HCT116 (cell line): ENCODE measurements around the gene ITPKB. TPM values are rescaled to one million over a fixed set of nuclear protein-coding genes. Genes with fewer than 3 reads are reported as not detected.

Experiments
- ATAC-seq: fragments of 200-7000 bp; cut with Tn5 transposase; 2 replicates; pipeline ENCODE4 v1.9.1; 2020; ENCODE audit warnings: mild to moderate bottlenecking, moderate library complexity
- BruUV-seq: library from RNA; stranded (reverse); fragments of 400-500 nt; replicated peaks from 2 replicates; lab custom pipeline; 2021; lab: Mats Ljungman, UMichigan
- CTCF ChIA-PET: fragments of 300-600 bp; sonication (Branson Sonifier 250); formaldehyde crosslinking; loops from one replicate; lab custom pipeline; 2021; ENCODE audit warnings: antibody characterized with exemption; lab: Charles Lee
- POLR2A ChIA-PET: fragments of 300-600, 350-600 bp; sonication (Branson Sonifier 250); formaldehyde crosslinking; loops from one replicate; lab custom pipeline; 2021; ENCODE audit warnings: antibody characterized with exemption; lab: Charles Lee
- RAD21 ChIA-PET, 2 experiments: fragments of 300-600 bp; sonication (Branson Sonifier 250); formaldehyde crosslinking; loops; one replicate each; lab custom pipeline; 2023; ENCODE audit warnings: low total read pairs in 2 of 2; ENCODE audit not compliant: uncharacterized antibody in 2 of 2, unreplicated experiment in 2 of 2, low non-redundant PET in 1 of 2; lab: Charles Lee
- DNase-seq: peaks from one replicate; pipeline ENCODE4 v3.0.0-alpha.2; 2010; ENCODE audit warnings: low read depth, low spot score
- H2AFZ ChIP-seq: fragments of 200-600 bp; shearing (Covaris generic), sonication (generic); 2 replicates; pipeline ENCODE4 v1.6.1; 2017; ENCODE audit warnings: low read depth, mixed run types, mixed read lengths, antibody characterized with exemption, low read length; ENCODE audit not compliant: poor library complexity, severe bottlenecking
- H3K27ac ChIP-seq: 2 replicates; pipeline ENCODE4 v1.5.1; 2012; ENCODE audit warnings: low read depth, low read length
- H3K27me3 ChIP-seq: fragments of 200-600 bp; sonication (generic); 2 replicates; pipeline ENCODE4 v1.6.1; 2016; ENCODE audit warnings: mixed run types, low read length, mixed read lengths; ENCODE audit not compliant: insufficient read depth
- H3K36me3 ChIP-seq, 2 experiments: fragments of 200-500 bp in 1 of 2; fragments of 200-600 bp in 1 of 2; sonication (Bioruptor generic) in 1 of 2; sonication (generic) in 1 of 2; 2 replicates each; pipeline versions ENCODE4 v1.5.1 to v1.6.1; 2014 to 2016; ENCODE audit warnings: low read length in 2 of 2, inconsistent platforms in 1 of 2, mixed read lengths in 1 of 2, mixed run types in 1 of 2; ENCODE audit not compliant: insufficient read depth in 2 of 2, control insufficient read depth in 1 of 2
- H3K4me1 ChIP-seq, 2 experiments: fragments of 200-600 bp in 1 of 2; sonication (generic) in 1 of 2; 2 replicates each; pipeline versions ENCODE4 v1.5.1 to v1.6.1; 2012 to 2017; ENCODE audit warnings: low read length in 2 of 2, inconsistent platforms in 1 of 2, mild to moderate bottlenecking in 1 of 2, mixed read lengths in 1 of 2, mixed run types in 1 of 2, moderate library complexity in 1 of 2; ENCODE audit not compliant: insufficient read depth in 2 of 2, control insufficient read depth in 1 of 2
- H3K4me2 ChIP-seq: fragments of 200-600 bp; sonication (generic); 2 replicates; pipeline ENCODE4 v1.6.1; 2017; ENCODE audit warnings: mixed run types, low read length, mixed read lengths
- H3K4me3 ChIP-seq, 2 experiments: fragments of 200-600 bp in 1 of 2; sonication (generic) in 1 of 2; replicated peaks in 1 of 2; 2 replicates each; pipeline ENCODE4 v1.5.1; 2011 to 2016; ENCODE audit warnings: low read length in 2 of 2, control low read depth in 1 of 2, low read depth in 1 of 2, mild to moderate bottlenecking in 1 of 2, mixed read lengths in 1 of 2, mixed run types in 1 of 2
- H3K79me2 ChIP-seq: fragments of 200-600 bp; sonication (generic); 2 replicates; pipeline ENCODE4 v1.6.1; 2017; ENCODE audit warnings: mild to moderate bottlenecking, mixed run types, low read length, moderate library complexity, mixed read lengths; ENCODE audit not compliant: insufficient read depth
- H3K9ac ChIP-seq: fragments of 200-600 bp; sonication (generic); 2 replicates; pipeline ENCODE4 v1.6.1; 2016; ENCODE audit warnings: low read length, mixed read lengths
- H3K9me2 ChIP-seq: fragments of 200-600 bp; sonication (generic), shearing (Covaris generic); 2 replicates; pipeline ENCODE4 v1.6.1; 2017; ENCODE audit warnings: mixed run types, mild to moderate bottlenecking, moderate library complexity; ENCODE audit not compliant: insufficient read depth
- H3K9me3 ChIP-seq, 2 experiments: fragments of 200-500 bp in 1 of 2; fragments of 200-600 bp in 1 of 2; sonication (Bioruptor generic) in 1 of 2; sonication (generic) in 1 of 2; 2 replicates each; pipeline ENCODE4 v1.6.1; 2014 to 2017; ENCODE audit warnings: low read length in 2 of 2, mixed read lengths in 2 of 2, inconsistent platforms in 1 of 2, low read depth in 1 of 2, mild to moderate bottlenecking in 1 of 2, mixed run types in 1 of 2, moderate library complexity in 1 of 2; ENCODE audit not compliant: control insufficient read depth in 1 of 2, insufficient read depth in 1 of 2
- H4K20me1 ChIP-seq: fragments of 200-600 bp; sonication (generic), shearing (Covaris generic); 2 replicates; pipeline ENCODE4 v1.6.1; 2017; ENCODE audit warnings: mixed run types, mild to moderate bottlenecking, moderate library complexity; ENCODE audit not compliant: insufficient read depth
- ATF3 ChIP-seq: IDR thresholded peaks from 2 replicates; pipeline ENCODE4 v1.6.1; 2012
- CBX3 ChIP-seq: IDR thresholded peaks from 2 replicates; pipeline ENCODE4 v1.6.1; 2012; ENCODE audit warnings: low read depth
- CTCF ChIP-seq, 3 experiments: fragments of 200-600 bp in 1 of 3; sonication (generic) in 1 of 3; IDR thresholded peaks in 2 of 3; conservative IDR thresholded peaks in 1 of 3; 2 replicates each; pipeline ENCODE4 v1.5.1; 2012 to 2017; ENCODE audit warnings: low read depth in 2 of 3, low read length in 2 of 3, antibody characterized with exemption in 1 of 3, borderline replicate concordance in 1 of 3, control low read depth in 1 of 3, mild to moderate bottlenecking in 1 of 3, mixed read lengths in 1 of 3, mixed run types in 1 of 3, moderate library complexity in 1 of 3; ENCODE audit not compliant: insufficient read depth in 1 of 3
- EGR1 ChIP-seq: IDR thresholded peaks from 2 replicates; pipeline ENCODE4 v1.6.1; 2012; ENCODE audit warnings: low read depth
- ELF1 ChIP-seq: IDR thresholded peaks from 2 replicates; pipeline ENCODE4 v1.6.1; 2012; ENCODE audit warnings: low read depth, borderline replicate concordance
- EZH2phosphoT487 ChIP-seq: fragments of 200-600 bp; IDR thresholded peaks from 2 replicates; pipeline ENCODE4 v1.6.1; 2018; ENCODE audit warnings: antibody characterized with exemption, borderline replicate concordance
- FOSL1 ChIP-seq: IDR thresholded peaks from 2 replicates; pipeline ENCODE4 v1.6.1; 2012; ENCODE audit warnings: low read depth
- JUND ChIP-seq: IDR thresholded peaks from 2 replicates; pipeline ENCODE4 v1.6.1; 2012
- MAX ChIP-seq: IDR thresholded peaks from 2 replicates; pipeline ENCODE4 v1.6.1; 2012
- POLR2AphosphoS5 ChIP-seq: IDR thresholded peaks from 2 replicates; pipeline ENCODE4 v1.6.1; 2011; ENCODE audit warnings: mild to moderate bottlenecking, low read depth, low read length, moderate library complexity
- SIN3A ChIP-seq: IDR thresholded peaks from 2 replicates; pipeline ENCODE4 v1.6.1; 2012; ENCODE audit warnings: low read depth
- TCF7L2 ChIP-seq: IDR thresholded peaks from 2 replicates; pipeline ENCODE4 v1.7.0; 2011; ENCODE audit warnings: borderline replicate concordance, inconsistent platforms; ENCODE audit not compliant: insufficient read depth, insufficient read length; ENCODE audit errors: extremely low read depth
- YY1 ChIP-seq: IDR thresholded peaks from 2 replicates; pipeline ENCODE4 v1.6.1; 2011; ENCODE audit warnings: low read length, low read depth, moderate library complexity, mild to moderate bottlenecking; ENCODE audit not compliant: insufficient replicate concordance; ENCODE audit errors: extremely low read depth
- ZBTB33 ChIP-seq: IDR thresholded peaks from 2 replicates; pipeline ENCODE4 v1.6.1; 2011; ENCODE audit warnings: mild to moderate bottlenecking, low read length, moderate library complexity; ENCODE audit not compliant: insufficient replicate concordance; ENCODE audit errors: extremely low read depth
- ZFX ChIP-seq: fragments of 450-650 bp; IDR thresholded peaks from 2 replicates; pipeline ENCODE4 v1.6.1; 2017
- ZNF274 ChIP-seq: fragments of 200-500 bp; sonication (Bioruptor generic); IDR thresholded peaks from 2 replicates; pipeline ENCODE4 v1.6.1; 2014; ENCODE audit warnings: mild to moderate bottlenecking, low read depth, low read length, inconsistent platforms
- intact Hi-C: fragments of 100-400 bp; cut with micrococcal nuclease; formaldehyde crosslinking; loops from 2 replicates; pipeline ENCODE4 v1.10.0; 2022
- total RNA-seq: library from RNA; stranded (reverse); gene quantifications from one replicate; pipeline ENCODE4 v1.2.1, GENCODE V29; 2021; ENCODE audit not compliant: unreplicated experiment

ITPKB gene
- total RNA-seq, 1 experiment from 2014 or later, result 4.4 TPM

GRCh38 chr1:226625326-226625725 is 113.8 kb downstream of the ITPKB start:
- ChIA-PET CTCF (no interaction called here), POLR2A (no interaction called here), RAD21 (no interaction called here)
- no peaks in the 10 kb centered on the region for H3K9me2 ChIP-seq
- H3K9me3 ChIP-seq, result no peaks in the 10 kb centered on the region
- no peak overlapping the region for H3K4me3 ChIP-seq
- H3K9ac ChIP-seq, result no peak overlapping the region
- H3K27ac ChIP-seq, result no peak overlapping the region
- H3K4me2 ChIP-seq, result no peak overlapping the region
- DNase-seq (no peak), ATAC-seq (no peak)
- intact Hi-C loops, result no loop called here
- BruUV-seq, result no TSS peak
- H3K4me1 ChIP-seq, result peaks cover 0 to 3% of the 10 kb centered on the region in 2 experiments; a peak in 1 of 4 replicates
- H3K27me3 ChIP-seq, result 0 out of 2 replicates have a peak, but pooled peaks cover 3% of the 10 kb centered on the region
- H3K79me2 ChIP-seq, result no peaks in the 10 kb centered on the region
- no peaks in the 10 kb centered on the region for H4K20me1 ChIP-seq
- TF ChIP-seq ZNF274 (no peak), TCF7L2 (no peak), MAX (no peak), EGR1 (no peak)
- H2AFZ ChIP-seq, result no peak overlapping the region
- no peaks in the 10 kb centered on the region for H3K36me3 ChIP-seq

- POLR2A ChIA-PET, result no interaction called here
- DNase-seq (no peak), ATAC-seq (no peak)
- TF ChIP-seq JUND (no peak), TCF7L2 (no peak), ZFX (no peak), ELF1 (no peak), EZH2phosphoT487 (no peak), YY1 (no peak), FOSL1 (no peak), CTCF (IDR thresholded peaks at IDR 0.05 in 2 of 3, conservative IDR thresholded peaks at IDR 0.05 in 1 of 3; ENCODE audit: borderline replicate concordance in 1 of 3, insufficient read depth in 1 of 3, low read depth in 2 of 3, low read length in 2 of 3) (no peak), ZBTB33 (no peak), POLR2AphosphoS5 (no peak), MAX (no peak), ATF3 (no peak), SIN3A (no peak), CBX3 (no peak)
- no peak overlapping the region for H3K4me2 ChIP-seq
- H3K36me3 ChIP-seq, result no peaks in the 10 kb centered on the region
- H3K27me3 ChIP-seq, result no peaks in the 10 kb centered on the region
- H3K27ac ChIP-seq, result no peak overlapping the region
- H3K9ac ChIP-seq, result no peak overlapping the region
- H3K9me3 ChIP-seq, result no peaks in the 10 kb centered on the region
- no peaks in the 10 kb centered on the region for H3K9me2 ChIP-seq
- H2AFZ ChIP-seq, result no peak overlapping the region
- CTCF ChIA-PET, result interaction anchor here (0.6 to 0.7 kb wide), 2 partner anchors 54 to 191 kb away, joined by 3 read pairs; no protein-coding TSS in a partner anchor
- H3K79me2 ChIP-seq, result no peaks in the 10 kb centered on the region
- no TSS peak for BruUV-seq
- peaks cover 0 to 3% of the 10 kb centered on the region in 2 experiments; a peak in 1 of 4 replicates for H3K4me1 ChIP-seq
- H3K4me3 ChIP-seq, result no peak overlapping the region
- intact Hi-C loops, result no loop called here
- RAD21 ChIA-PET, result interaction anchor here in 1 of 2 experiments (0.7 kb wide), 1 partner anchor 191 kb away, joined by 4 read pairs; no protein-coding TSS in a partner anchor
- H4K20me1 ChIP-seq, result no peaks in the 10 kb centered on the region
Measured at GRCh38 chr1:226624526-226624925, 114.6 kb downstream of the ITPKB start.
